ENCODE data around the gene SNX3.

GRCh38 chr6:108309844-108310243 lies 49.0 kb upstream of the SNX3 start:
- TF ChIP-seq, protein P1, sequence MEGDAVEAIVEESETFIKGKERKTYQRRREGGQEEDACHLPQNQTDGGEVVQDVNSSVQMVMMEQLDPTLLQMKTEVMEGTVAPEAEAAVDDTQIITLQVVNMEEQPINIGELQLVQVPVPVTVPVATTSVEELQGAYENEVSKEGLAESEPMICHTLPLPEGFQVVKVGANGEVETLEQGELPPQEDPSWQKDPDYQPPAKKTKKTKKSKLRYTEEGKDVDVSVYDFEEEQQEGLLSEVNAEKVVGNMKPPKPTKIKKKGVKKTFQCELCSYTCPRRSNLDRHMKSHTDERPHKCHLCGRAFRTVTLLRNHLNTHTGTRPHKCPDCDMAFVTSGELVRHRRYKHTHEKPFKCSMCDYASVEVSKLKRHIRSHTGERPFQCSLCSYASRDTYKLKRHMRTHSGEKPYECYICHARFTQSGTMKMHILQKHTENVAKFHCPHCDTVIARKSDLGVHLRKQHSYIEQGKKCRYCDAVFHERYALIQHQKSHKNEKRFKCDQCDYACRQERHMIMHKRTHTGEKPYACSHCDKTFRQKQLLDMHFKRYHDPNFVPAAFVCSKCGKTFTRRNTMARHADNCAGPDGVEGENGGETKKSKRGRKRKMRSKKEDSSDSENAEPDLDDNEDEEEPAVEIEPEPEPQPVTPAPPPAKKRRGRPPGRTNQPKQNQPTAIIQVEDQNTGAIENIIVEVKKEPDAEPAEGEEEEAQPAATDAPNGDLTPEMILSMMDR (IDR thresholded peaks at IDR 0.05): no peak
- TF ChIP-seq POLR2A (IDR thresholded peaks at IDR 0.05): no peak

Measured in adrenal gland (tissue), 5 donors.